Stimulated activated naive CD4-positive, alpha-beta T cell treated with Interleukin-2 at 50 U/mL for 16 hours (primary cell): Measurements from ENCODE around the gene ARHGAP26.

Experiments
- DNase-seq: peaks from one replicate; lab custom pipeline; 2025; lab: John Stamatoyannopoulos, UW

Gene ARHGAP26

DNA sequence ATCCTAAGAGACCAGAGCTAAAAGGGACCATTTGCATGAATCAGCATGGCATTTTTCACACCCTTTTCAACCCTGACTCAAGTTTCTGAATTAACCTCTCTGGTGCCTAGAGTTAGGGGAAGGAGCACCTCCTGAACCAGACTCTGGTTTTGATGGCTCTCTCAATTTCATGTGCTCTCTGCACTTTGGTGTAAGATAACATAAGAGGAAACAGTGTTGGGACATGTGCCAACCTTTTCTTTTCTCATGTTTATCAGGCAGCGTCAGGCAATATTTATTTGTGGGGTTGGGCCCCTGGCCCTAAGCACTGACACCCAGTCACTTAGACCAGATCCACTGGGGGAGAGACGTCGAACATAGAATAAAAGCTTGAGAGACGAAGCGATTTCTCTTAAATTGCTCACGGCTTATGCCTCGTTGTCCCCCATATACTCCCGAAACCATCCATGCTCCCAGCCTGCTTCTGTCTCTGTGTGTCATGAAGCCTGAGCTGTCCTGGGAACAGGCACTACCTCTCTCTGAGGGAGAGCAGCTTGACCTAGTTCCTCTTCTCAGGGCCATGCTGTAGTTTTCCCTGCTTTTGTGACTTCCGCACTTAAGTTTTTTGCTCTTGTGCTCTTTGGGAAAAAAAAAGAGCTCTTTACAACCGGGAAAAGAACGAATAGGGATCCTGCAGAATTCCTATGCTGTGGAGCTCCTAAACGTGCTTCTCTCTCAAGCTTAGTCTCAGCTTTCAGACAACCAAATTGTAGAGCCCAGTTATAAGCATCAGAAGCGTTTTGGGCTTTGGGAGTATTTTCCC is 437.6 kb downstream of the ARHGAP26 start:
- no peak for DNase-seq

- DNase-seq: no peak
Measured at GRCh38 chr5:143208365-143208641, 438.1 kb downstream of the ARHGAP26 start.

DNA sequence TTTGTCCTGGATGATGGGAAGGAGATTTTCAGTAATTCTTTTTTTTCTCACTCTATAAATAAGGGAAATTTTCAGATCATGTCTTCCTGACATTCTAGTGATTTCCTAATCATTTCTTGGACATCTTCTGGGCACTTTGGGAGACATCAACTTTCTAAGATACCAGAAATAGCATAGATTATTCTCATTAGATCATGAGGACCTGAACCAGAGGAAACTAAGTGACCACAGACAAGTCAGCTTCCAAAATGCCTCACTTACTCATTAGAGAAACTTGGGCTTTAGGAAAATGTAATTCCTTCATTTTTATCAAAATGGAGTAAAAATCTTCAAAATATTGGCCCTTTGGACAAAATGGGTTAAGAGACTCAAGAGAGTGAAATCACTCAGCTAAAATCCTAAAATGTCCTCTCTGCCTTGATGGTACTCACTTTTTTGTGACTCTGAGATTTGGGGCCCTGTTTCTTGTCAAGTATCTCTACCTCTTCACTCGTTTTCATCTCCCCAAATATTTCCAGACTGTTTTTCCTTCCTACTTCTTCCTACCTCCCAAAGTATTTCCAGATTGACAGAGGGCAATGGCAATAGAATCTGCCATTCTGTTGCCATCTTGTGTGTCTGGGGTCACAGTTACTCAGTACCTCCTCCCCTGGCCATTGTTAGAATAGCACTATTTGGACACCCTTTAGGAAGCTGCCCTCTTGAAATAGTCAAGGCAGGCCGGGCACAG is 438.8 kb downstream of the ARHGAP26 start:
- no peak for DNase-seq

GRCh38 chr5:143209881-143210395 is 439.8 kb downstream of the ARHGAP26 start:
- no peak for DNase-seq

- DNase-seq: no peak
Measured at GRCh38 chr5:143210576-143210975, 440.4 kb downstream of the ARHGAP26 start.

DNA sequence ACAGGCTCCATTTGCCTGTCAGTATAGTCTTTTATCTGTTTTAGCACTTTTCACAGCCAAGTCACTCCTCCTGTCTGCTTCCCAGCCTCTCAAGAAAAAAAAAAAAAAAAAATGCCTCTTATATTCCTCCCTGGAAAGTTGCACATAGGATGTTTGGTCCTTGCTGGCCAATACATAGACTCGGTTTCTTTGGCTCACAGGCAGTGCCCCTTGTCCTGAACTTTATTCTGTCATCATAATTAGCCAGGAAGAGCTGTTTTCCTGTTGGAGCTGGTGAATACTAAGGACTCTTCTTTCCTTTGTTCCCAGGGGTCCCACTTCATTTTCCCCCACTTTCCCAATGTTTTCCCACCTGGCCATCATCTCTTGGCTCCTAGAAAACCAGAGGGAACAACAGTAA is 442.1 kb downstream of the ARHGAP26 start:
- DNase-seq: no peak

- no peak for DNase-seq
Measured at GRCh38 chr5:143213231-143213850, 443.2 kb downstream of the ARHGAP26 start.

DNA sequence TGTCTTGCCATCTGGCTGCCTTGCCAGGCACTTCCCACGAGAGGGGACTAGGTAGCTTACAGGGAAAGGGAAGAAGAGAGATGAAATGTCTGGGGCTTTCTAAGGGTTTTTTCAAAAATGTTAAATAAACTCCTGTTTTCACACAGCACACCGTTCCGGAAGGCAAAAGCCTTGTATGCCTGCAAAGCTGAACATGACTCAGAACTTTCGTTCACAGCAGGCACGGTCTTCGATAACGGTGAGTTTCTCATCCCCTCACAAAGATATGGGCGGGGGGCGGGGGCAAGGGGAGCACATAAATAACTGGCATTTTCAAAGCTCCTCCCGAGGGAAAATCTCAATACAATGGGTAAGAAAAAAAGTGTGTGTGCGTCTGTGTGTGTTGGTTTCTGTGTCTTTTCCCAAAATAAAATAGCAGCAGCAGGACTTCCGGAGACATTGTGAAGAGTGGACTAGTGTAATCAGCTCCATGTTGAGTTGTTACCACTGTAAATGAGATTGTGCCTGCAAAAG is 443.7 kb downstream of the ARHGAP26 start:
- DNase-seq: peak; percentile 27

DNA sequence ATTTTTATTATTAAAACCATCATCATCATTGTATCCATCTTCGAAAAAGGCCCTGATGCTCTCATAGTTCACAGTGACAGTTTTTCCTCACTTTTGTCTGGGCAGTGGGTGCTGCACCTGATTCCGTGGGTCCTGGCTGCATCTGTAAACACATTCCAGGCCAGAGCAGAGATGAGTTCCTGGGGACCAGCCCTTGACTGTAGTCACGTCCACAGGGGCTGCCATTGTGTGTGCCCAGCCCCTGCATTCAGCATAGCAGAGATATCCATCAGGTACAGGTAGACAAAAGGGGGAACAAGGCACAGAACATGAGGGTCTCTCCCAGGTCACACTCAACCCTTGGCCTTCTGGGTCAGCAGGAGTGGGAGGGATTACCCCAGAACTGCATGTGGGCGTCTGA is 444.3 kb downstream of the ARHGAP26 start:
- DNase-seq: no peak

GRCh38 chr5:143214890-143215289 is 444.7 kb downstream of the ARHGAP26 start:
- no peak for DNase-seq

DNA sequence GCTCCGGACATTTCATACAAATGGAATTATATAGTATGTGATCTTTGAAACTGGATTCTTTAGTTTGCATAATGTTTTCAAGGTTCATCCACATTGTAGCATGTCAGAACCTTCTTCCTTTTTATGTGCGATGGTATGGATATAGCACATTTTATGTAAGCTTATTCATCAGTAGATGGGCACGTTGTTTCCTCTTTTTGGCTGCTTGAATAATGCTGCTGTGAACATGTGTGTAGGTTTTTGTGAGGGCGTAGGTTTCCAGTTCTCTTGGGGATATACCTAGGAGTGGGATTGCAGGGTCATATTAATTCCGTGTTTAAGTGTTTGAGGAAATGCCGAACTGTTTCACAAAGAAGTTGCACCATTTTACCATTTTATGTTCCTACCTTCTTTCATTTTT is 445.5 kb downstream of the ARHGAP26 start:
- no peak for DNase-seq

- DNase-seq: no peak
Measured at GRCh38 chr5:143216211-143216610, 446.0 kb downstream of the ARHGAP26 start.

DNA sequence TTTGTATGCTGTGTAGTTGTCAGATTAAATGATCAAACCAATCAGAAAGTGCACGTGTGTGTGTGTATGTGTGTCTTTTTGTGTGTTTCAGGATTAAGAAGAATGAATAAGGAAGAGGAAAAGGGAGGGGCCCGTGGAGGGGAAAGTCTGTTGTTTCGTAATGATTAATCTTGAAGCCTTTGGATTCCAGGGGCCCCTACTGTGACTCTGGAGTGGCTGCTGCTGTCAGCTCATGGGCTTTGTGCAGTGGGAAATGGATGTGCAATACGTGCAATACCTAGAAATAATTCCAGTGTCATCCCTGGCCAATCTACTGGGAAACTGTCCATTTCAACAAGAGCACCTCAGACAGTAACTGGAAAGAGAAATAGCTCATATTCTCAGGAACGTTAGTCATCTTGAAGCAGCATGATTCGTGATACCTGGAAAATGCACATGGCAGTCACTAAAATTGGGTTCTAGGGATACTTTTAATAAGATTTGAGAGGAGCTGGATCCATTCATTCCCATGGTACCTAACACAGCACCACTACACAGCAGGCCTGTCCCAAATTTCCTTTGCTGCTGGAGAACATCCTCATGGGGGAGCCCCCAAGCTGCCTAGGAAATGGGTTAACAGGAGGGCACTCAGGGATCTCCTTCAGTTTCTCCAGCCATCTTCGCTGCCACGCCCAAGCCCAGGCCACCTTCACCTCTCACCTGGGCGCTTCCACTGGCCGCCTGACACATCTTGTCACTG is 447.1 kb downstream of the ARHGAP26 start:
- DNase-seq: no peak

DNA sequence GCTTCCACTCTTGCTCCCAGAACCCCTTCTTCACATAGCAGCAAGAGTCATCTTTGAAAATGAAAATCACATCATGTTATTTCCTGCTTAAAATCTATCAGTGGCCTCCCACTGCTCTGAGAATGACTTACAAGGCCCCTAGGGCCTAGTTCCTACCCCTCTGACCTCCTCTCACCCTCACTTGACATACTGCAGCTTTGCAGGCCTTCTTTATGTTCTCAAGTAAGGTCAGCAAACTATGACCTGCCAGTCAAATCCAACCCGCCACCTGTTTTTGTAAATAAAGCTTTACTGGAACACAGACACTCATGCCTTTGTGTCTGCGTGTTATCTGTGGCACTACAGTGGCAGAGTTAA is 447.6 kb downstream of the ARHGAP26 start:
- DNase-seq: no peak

- no peak for DNase-seq
Measured at GRCh38 chr5:143218517-143219170, 448.5 kb downstream of the ARHGAP26 start.

DNA sequence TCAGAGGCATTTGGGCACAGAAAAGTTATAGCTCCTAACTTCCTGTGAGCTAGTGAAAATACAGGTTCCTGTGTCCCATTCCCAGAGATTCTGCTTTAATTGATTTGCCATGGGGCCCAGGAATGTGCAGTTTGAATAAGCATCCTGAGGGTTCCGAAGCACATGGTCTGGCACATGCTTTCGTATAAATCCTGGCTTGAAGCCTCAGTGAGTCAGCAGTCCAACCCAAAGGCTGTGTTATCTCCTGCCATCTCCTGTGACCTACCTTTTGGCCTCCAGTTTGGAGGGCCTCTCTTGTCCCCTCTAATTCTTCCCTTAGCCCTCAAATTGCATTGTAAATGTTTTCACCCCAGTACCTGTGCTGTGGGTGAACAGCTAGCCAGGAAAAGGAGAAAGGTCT is 449.5 kb downstream of the ARHGAP26 start:
- no peak for DNase-seq

GRCh38 chr5:143220748-143221251 is 450.6 kb downstream of the ARHGAP26 start:
- DNase-seq: no peak

DNA sequence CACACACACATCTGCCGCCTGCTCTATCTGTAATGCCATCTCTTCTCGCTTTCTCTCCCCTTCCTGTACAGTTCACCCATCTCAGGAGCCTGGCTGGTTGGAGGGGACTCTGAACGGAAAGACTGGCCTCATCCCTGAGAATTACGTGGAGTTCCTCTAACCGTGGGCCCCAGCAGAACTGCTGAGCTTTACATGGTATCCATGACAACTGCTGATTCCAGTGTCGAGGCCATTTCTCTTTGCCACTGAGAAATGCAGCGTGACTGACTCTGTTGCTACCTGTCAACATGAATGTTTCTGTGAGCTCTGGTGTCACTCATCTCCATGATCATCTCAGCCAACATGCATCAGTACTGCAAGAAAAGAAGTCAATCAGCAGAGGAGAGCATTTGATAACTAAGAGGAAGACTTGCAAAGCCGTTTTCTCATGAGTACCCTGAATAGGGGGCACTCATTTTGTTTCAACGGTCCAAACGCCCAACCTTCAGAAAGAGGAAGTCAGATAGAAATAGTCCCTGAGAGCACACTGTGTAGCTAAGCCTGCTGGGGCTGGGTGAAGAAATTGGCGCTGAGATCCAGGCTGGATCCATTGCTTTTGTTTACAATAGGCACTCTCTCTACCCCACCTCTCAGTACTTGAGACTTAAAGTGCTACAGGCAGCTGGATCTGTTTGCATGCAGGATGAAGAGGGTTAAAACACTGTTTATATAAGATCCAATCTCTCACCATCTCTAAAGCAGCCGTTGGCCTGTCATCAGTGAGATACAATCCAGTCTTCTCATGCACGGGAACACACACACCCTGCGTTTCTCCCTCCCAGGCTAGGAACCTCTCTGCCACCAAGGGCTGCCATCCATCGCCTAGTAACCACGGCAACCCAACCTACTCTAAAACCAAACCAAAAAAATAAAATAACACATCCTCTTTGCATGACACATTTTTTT is 452.4 kb downstream of the ARHGAP26 start:
- peak; percentile 47 for DNase-seq

DNA sequence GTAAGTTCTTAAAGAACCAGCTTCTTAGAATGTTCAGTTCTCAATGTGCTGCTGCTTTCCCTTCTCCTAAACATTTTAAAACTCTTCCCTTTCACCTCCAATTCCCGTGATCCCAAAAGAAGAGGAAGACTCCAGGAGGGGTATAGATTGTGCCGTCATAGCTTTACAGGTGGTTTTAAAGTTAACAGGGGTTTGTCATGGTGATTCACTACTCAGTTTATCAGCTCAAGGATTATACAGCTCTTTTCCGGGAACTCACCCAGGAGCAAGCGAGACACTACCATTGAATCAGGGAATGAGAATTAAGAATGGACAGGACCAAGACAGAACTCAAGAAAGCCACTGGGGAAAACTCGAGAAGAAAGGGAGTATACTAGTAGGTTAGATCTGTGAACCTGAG is 454.5 kb downstream of the ARHGAP26 start:
- DNase-seq: no peak

GRCh38 chr5:143225511-143225910 is 455.3 kb downstream of the ARHGAP26 start:
- DNase-seq: no peak
